HepG2 (cell line): ENCODE measurements around the gene SPANXN3. TPM values are rescaled to one million over a fixed set of nuclear protein-coding genes. Genes with fewer than 3 reads are reported as not detected.

Experiments used
- ATAC-seq: fragments of 200-7000 bp; cut with Tn5 transposase; 3 replicates; pipeline ENCODE4 v1.9.1; 2020; ENCODE audit warnings: mild to moderate bottlenecking, moderate library complexity
- BruUV-seq: library from RNA; stranded (reverse); fragments of 400-500 nt; replicated peaks from 2 replicates; lab custom pipeline; 2021; lab: Mats Ljungman, UMichigan
- CTCF ChIA-PET: fragments of 300-600 bp; formaldehyde crosslinking; extraction: SDS; loops from one replicate; lab custom pipeline; 2021; ENCODE audit warnings: low total read pairs, inconsistent platforms, low intra/inter-chr PET ratio; lab: Yijun Ruan, JAX
- POLR2A ChIA-PET: fragments of 350-600 bp; sonication (Branson Sonifier 250); formaldehyde crosslinking; loops from one replicate; lab custom pipeline; 2020; ENCODE audit warnings: antibody characterized with exemption, inconsistent platforms; lab: Yijun Ruan, JAX
- DNase-seq: peaks from one replicate; pipeline ENCODE4 v3.0.0-alpha.2; 2015; ENCODE audit warnings: low spot score
- FAIRE-seq: peaks from 3 replicates; lab custom pipeline; 2011; peaks lifted over from hg19 to GRCh38; lab: Jason Lieb, UNC
- H2AFZ ChIP-seq: one replicate; pipeline ENCODE4 v1.6.1; 2011; ENCODE audit warnings: low read length, inconsistent platforms
- H3K27ac ChIP-seq: fragments of 300-600 bp; 3 replicates; pipeline ENCODE4 v1.8.0; 2011; ENCODE audit warnings: mixed run types, mild to moderate bottlenecking, mixed read lengths, low read length, inconsistent platforms; ENCODE audit not compliant: insufficient read depth; ENCODE audit errors: extremely low read length
- H3K27me3 ChIP-seq, 2 experiments: fragments of 200-600 bp in 1 of 2; 2 replicates in 1 of 2; 3 replicates in 1 of 2; pipeline versions ENCODE4 v1.6.0 to v1.8.0; 2011; ENCODE audit warnings: low read length in 2 of 2, mild to moderate bottlenecking in 2 of 2, moderate library complexity in 2 of 2, inconsistent platforms in 1 of 2; ENCODE audit not compliant: insufficient read depth in 2 of 2, control insufficient read depth in 1 of 2
- H3K36me3 ChIP-seq, 2 experiments: fragments of 200-600 bp in 1 of 2; replicated peaks in 1 of 2; 2 replicates in 1 of 2; 3 replicates in 1 of 2; pipeline versions ENCODE4 v1.5.1 to v1.8.0; 2011; ENCODE audit warnings: low read length in 2 of 2, inconsistent platforms in 1 of 2; ENCODE audit not compliant: insufficient read depth in 2 of 2, control insufficient read depth in 1 of 2
- H3K4me1 ChIP-seq: 2 replicates; pipeline ENCODE4 v1.5.1; 2012; ENCODE audit warnings: low read length, inconsistent platforms; ENCODE audit not compliant: insufficient read depth
- H3K4me2 ChIP-seq: 2 replicates; pipeline ENCODE4 v1.6.0; 2011; ENCODE audit warnings: low read depth, low read length, inconsistent platforms
- H3K4me3 ChIP-seq, 3 experiments: fragments of 200-600 bp in 1 of 3; sonication (generic), shearing (Covaris generic) in 1 of 3; replicated peaks in 1 of 3; 2 replicates each; pipeline ENCODE4 v1.5.1; 2011 to 2016; ENCODE audit warnings: low read length in 3 of 3, inconsistent platforms in 2 of 3, low read depth in 2 of 3, mild to moderate bottlenecking in 2 of 3, control low read depth in 1 of 3, mixed read lengths in 1 of 3; ENCODE audit not compliant: insufficient read depth in 1 of 3
- H3K79me2 ChIP-seq: one replicate; pipeline ENCODE4 v1.6.1; 2011; ENCODE audit warnings: low read length, inconsistent platforms; ENCODE audit not compliant: insufficient read depth
- H3K9ac ChIP-seq: 2 replicates; pipeline ENCODE4 v1.6.0; 2011; ENCODE audit warnings: mild to moderate bottlenecking, low read depth, low read length, inconsistent platforms; ENCODE audit not compliant: insufficient read depth
- H3K9me3 ChIP-seq: 2 replicates; pipeline ENCODE4 v1.5.1; 2012; ENCODE audit warnings: mild to moderate bottlenecking, low read length
- H4K20me1 ChIP-seq: 2 replicates; pipeline ENCODE4 v1.6.0; 2011; ENCODE audit warnings: inconsistent platforms, mild to moderate bottlenecking, low read length, moderate library complexity; ENCODE audit not compliant: insufficient read depth
- ASH2L ChIP-seq: fragments of 300-600, 200-600 bp; sonication (generic); IDR thresholded peaks from 2 replicates; pipeline ENCODE4 v1.7.0; 2017; ENCODE audit warnings: low read depth, mild to moderate bottlenecking, moderate library complexity, mixed read lengths, low read length; ENCODE audit not compliant: insufficient read length
- CHCHD3 ChIP-seq: sonication (generic); formaldehyde crosslinking; IDR thresholded peaks from 2 replicates; pipeline ENCODE4 v1.8.0; 2022; ENCODE audit warnings: mild to moderate bottlenecking, missing genetic modification reagents, moderate library complexity
- GATAD2A ChIP-seq: IDR thresholded peaks from 2 replicates; pipeline ENCODE4 v1.6.1; 2016
- IRX3 ChIP-seq: sonication (generic); formaldehyde crosslinking; IDR thresholded peaks from 2 replicates; pipeline ENCODE4 v1.8.1; 2023; ENCODE audit warnings: mild to moderate bottlenecking, low read depth, missing genetic modification reagents, borderline replicate concordance
- PHB2 ChIP-seq: fragments of 450-650 bp; IDR thresholded peaks from 2 replicates; pipeline ENCODE4 v1.6.1; 2018; ENCODE audit not compliant: partially characterized antibody
- RXRA ChIP-seq: sonication (generic); formaldehyde crosslinking; IDR thresholded peaks from 2 replicates; pipeline ENCODE4 v1.5.1; 2020; ENCODE audit warnings: missing genetic modification reagents
- TP53 ChIP-seq: sonication (generic); formaldehyde crosslinking; conservative IDR thresholded peaks from 2 replicates; pipeline ENCODE4 v1.4.0; 2020; ENCODE audit warnings: missing genetic modification reagents
- ZBTB1 ChIP-seq: sonication (generic); formaldehyde crosslinking; IDR thresholded peaks from 2 replicates; pipeline ENCODE4 v1.4.0; 2020; ENCODE audit warnings: missing genetic modification reagents, borderline replicate concordance
- ZNF20 ChIP-seq: sonication (generic); formaldehyde crosslinking; IDR thresholded peaks from 2 replicates; pipeline ENCODE4 v1.4.0; 2020; ENCODE audit warnings: mild to moderate bottlenecking, moderate library complexity, missing genetic modification reagents
- ZNF207 ChIP-seq: fragments of 450-650 bp; IDR thresholded peaks from 2 replicates; pipeline ENCODE4 v1.6.1; 2016; ENCODE audit warnings: antibody characterized with exemption, borderline replicate concordance
- ZNF224 ChIP-seq: sonication (generic); formaldehyde crosslinking; IDR thresholded peaks from 2 replicates; pipeline ENCODE4 v1.5.0; 2020; ENCODE audit warnings: mild to moderate bottlenecking, missing genetic modification reagents
- ZNF598 ChIP-seq: sonication (generic); formaldehyde crosslinking; IDR thresholded peaks from 2 replicates; pipeline ENCODE4 v1.5.1; 2020; ENCODE audit warnings: mild to moderate bottlenecking, missing genetic modification reagents, borderline replicate concordance
- ZNF761 ChIP-seq: sonication (generic); formaldehyde crosslinking; conservative IDR thresholded peaks from 2 replicates; pipeline ENCODE4 v1.4.0; 2020; ENCODE audit warnings: mild to moderate bottlenecking, missing genetic modification reagents
- ZNF878 ChIP-seq: sonication (generic); formaldehyde crosslinking; IDR thresholded peaks from 2 replicates; pipeline ENCODE4 v1.8.1; 2023; ENCODE audit warnings: mild to moderate bottlenecking, missing genetic modification reagents, moderate library complexity
- WGBS: methylation state at CpG from one replicate; pipeline ENCODE4 v1.1.6; 2017; ENCODE audit warnings: low lambda C conversion rate; 5-methylcytosine and 5-hydroxymethylcytosine counted together
- in situ Hi-C: cut with HindIII; loops from 2 replicates; pipeline ENCODE4 v1.10.0; 2017; ENCODE audit warnings: low pct_unique_long_range_greater_than_20kb; ENCODE audit not compliant: extremely low pct_ligation_motif_present
- intact Hi-C: fragments of 100-400 bp; cut with micrococcal nuclease; formaldehyde crosslinking; loops from one replicate; pipeline ENCODE4 v1.10.0; 2022; ENCODE audit not compliant: unreplicated experiment
- polyA plus RNA-seq, 8 experiments: library from polyadenylated mRNA; depleted of rRNA in 3 of 8; stranded (reverse) in 7 of 8; unstranded in 1 of 8; fragments of >200 nt; fragmentation: Illumina TruSeq in 4 of 8; extraction: Trizol in 4 of 8; gene quantifications; 2 replicates each; pipeline versions ENCODE4 v1.2.1 to v1.2.3, GENCODE V29; 2011 to 2016; ENCODE audit warnings: low read depth in 4 of 8, missing spikeins in 1 of 8, mixed read lengths in 1 of 8; ENCODE audit not compliant: insufficient read depth in 1 of 8
- total RNA-seq, 5 experiments: library from RNA; depleted of rRNA; stranded (reverse); fragments of >200 nt; fragmentation: Illumina TruSeq; extraction: Trizol; gene quantifications; 2 replicates each; pipeline ENCODE4 v1.2.3, GENCODE V29; 2016; ENCODE audit warnings: low read depth in 1 of 5
- TF ChIP-seq, protein P1 (sequence below): sonication (generic); formaldehyde crosslinking; IDR thresholded peaks from 2 replicates; pipeline ENCODE4 v1.5.1; 2020; ENCODE audit warnings: mild to moderate bottlenecking, missing genetic modification reagents, borderline replicate concordance
- TF ChIP-seq, protein P2 (sequence below): sonication (generic); formaldehyde crosslinking; IDR thresholded peaks from 2 replicates; pipeline ENCODE4 v1.5.0; 2020; ENCODE audit warnings: mild to moderate bottlenecking, missing genetic modification reagents
- TF ChIP-seq, protein P3 (sequence below): sonication (generic); formaldehyde crosslinking; IDR thresholded peaks from 2 replicates; pipeline ENCODE4 v1.4.0; 2020; ENCODE audit warnings: missing genetic modification reagents

SPANXN3 gene
- total and polyA plus RNA-seq, 2 of the 13 experiments (the other 11 are each of a cell fraction or from before 2014, with no cell fraction given): not detected

DNA sequence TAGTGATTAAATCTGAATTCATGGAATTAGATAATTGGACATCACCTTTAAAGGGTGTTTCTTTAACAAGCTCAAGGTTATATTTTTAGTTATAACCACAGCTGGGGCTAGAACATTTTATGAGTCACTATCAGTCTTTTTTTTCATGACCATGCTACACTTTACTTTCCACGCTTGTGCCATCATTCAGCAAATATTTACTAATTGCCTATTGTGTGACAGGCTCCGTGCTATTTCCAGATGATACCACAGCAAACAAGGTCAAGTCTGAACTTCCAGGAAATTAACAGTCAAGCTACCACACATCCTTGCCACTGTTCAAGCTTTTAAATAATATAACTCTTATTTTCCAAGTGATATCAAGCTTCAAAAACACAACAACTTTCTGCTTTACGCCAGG lies 16.5 kb downstream of the SPANXN3 start:
- in situ Hi-C loops: no loop called here
- ChIA-PET POLR2A (no interaction called here), CTCF (no interaction called here)
- TF ChIP-seq GATAD2A (CRISPR knock-in tag): no peak
- no peak for TF ChIP-seq CHCHD3 (CRISPR knock-in tag)
- TF ChIP-seq ZNF20 (CRISPR knock-in tag): no peak
- TF ChIP-seq TP53 (CRISPR knock-in tag): no peak
- no peak for TF ChIP-seq RXRA (CRISPR knock-in tag)
- TF ChIP-seq ZNF207: no peak
- TF ChIP-seq, protein P1, sequence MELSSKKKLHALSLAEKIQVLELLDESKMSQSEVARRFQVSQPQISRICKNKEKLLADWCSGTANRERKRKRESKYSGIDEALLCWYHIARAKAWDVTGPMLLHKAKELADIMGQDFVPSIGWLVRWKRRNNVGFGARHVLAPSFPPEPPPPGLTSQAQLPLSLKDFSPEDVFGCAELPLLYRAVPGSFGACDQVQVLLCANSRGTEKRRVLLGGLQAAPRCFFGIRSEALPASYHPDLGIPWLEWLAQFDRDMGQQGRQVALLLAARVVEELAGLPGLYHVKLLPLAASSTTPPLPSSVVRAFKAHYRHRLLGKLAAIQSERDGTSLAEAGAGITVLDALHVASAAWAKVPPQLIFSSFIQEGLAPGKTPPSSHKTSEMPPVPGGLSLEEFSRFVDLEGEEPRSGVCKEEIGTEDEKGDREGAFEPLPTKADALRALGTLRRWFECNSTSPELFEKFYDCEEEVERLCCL (CRISPR knock-in tag): no peak
- TF ChIP-seq, protein P2, sequence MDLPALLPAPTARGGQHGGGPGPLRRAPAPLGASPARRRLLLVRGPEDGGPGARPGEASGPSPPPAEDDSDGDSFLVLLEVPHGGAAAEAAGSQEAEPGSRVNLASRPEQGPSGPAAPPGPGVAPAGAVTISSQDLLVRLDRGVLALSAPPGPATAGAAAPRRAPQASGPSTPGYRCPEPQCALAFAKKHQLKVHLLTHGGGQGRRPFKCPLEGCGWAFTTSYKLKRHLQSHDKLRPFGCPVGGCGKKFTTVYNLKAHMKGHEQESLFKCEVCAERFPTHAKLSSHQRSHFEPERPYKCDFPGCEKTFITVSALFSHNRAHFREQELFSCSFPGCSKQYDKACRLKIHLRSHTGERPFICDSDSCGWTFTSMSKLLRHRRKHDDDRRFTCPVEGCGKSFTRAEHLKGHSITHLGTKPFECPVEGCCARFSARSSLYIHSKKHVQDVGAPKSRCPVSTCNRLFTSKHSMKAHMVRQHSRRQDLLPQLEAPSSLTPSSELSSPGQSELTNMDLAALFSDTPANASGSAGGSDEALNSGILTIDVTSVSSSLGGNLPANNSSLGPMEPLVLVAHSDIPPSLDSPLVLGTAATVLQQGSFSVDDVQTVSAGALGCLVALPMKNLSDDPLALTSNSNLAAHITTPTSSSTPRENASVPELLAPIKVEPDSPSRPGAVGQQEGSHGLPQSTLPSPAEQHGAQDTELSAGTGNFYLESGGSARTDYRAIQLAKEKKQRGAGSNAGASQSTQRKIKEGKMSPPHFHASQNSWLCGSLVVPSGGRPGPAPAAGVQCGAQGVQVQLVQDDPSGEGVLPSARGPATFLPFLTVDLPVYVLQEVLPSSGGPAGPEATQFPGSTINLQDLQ (CRISPR knock-in tag): no peak
- TF ChIP-seq, protein P3, sequence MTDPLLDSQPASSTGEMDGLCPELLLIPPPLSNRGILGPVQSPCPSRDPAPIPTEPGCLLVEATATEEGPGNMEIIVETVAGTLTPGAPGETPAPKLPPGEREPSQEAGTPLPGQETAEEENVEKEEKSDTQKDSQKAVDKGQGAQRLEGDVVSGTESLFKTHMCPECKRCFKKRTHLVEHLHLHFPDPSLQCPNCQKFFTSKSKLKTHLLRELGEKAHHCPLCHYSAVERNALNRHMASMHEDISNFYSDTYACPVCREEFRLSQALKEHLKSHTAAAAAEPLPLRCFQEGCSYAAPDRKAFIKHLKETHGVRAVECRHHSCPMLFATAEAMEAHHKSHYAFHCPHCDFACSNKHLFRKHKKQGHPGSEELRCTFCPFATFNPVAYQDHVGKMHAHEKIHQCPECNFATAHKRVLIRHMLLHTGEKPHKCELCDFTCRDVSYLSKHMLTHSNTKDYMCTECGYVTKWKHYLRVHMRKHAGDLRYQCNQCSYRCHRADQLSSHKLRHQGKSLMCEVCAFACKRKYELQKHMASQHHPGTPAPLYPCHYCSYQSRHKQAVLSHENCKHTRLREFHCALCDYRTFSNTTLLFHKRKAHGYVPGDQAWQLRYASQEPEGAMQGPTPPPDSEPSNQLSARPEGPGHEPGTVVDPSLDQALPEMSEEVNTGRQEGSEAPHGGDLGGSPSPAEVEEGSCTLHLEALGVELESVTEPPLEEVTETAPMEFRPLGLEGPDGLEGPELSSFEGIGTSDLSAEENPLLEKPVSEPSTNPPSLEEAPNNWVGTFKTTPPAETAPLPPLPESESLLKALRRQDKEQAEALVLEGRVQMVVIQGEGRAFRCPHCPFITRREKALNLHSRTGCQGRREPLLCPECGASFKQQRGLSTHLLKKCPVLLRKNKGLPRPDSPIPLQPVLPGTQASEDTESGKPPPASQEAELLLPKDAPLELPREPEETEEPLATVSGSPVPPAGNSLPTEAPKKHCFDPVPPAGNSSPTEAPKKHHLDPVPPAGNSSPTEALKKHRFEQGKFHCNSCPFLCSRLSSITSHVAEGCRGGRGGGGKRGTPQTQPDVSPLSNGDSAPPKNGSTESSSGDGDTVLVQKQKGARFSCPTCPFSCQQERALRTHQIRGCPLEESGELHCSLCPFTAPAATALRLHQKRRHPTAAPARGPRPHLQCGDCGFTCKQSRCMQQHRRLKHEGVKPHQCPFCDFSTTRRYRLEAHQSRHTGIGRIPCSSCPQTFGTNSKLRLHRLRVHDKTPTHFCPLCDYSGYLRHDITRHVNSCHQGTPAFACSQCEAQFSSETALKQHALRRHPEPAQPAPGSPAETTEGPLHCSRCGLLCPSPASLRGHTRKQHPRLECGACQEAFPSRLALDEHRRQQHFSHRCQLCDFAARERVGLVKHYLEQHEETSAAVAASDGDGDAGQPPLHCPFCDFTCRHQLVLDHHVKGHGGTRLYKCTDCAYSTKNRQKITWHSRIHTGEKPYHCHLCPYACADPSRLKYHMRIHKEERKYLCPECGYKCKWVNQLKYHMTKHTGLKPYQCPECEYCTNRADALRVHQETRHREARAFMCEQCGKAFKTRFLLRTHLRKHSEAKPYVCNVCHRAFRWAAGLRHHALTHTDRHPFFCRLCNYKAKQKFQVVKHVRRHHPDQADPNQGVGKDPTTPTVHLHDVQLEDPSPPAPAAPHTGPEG: no peak
- TF ChIP-seq PHB2: no peak
- TF ChIP-seq ZNF224 (CRISPR knock-in tag): no peak
- no peak for TF ChIP-seq ZNF598 (CRISPR knock-in tag)
- no peak for TF ChIP-seq IRX3 (CRISPR knock-in tag)
- TF ChIP-seq ZNF761 (CRISPR knock-in tag): no peak
- no peak for TF ChIP-seq ASH2L
- TF ChIP-seq ZNF878: no peak
- no peak for TF ChIP-seq ZBTB1 (CRISPR knock-in tag)
- H3K79me2 ChIP-seq: no peaks in the 10 kb centered on the region
- H3K27me3 ChIP-seq: no peaks in the 10 kb centered on the region
- no peak overlapping the region for H3K4me2 ChIP-seq
- H3K27ac ChIP-seq: no peak overlapping the region
- peaks cover 53% of the 10 kb centered on the region; the same call in 1 of the 2 replicates for H3K9me3 ChIP-seq
- FAIRE-seq (no peak), DNase-seq (no peak), ATAC-seq (no peak)
- no peak overlapping the region for H3K4me3 ChIP-seq
- H3K4me1 ChIP-seq: no peaks in the 10 kb centered on the region
- 3% methylated on average over 3 of the region's 3 CpGs for WGBS
- H2AFZ ChIP-seq: no peak overlapping the region
- H3K36me3 ChIP-seq: no peaks in the 10 kb centered on the region
- H4K20me1 ChIP-seq: no peaks in the 10 kb centered on the region
- intact Hi-C loops: no loop called here
- no TSS peak for BruUV-seq
- no peak overlapping the region for H3K9ac ChIP-seq
